SKM-1 treated with dmso at 0.1 percent for 144 hours (cell line): ENCODE measurements around the gene KANK2.

Experiments
- DNase-seq: peaks from one replicate; lab custom pipeline; 2025; ENCODE audit not compliant: unreplicated experiment; lab: John Stamatoyannopoulos, UW

KANK2 gene

DNA sequence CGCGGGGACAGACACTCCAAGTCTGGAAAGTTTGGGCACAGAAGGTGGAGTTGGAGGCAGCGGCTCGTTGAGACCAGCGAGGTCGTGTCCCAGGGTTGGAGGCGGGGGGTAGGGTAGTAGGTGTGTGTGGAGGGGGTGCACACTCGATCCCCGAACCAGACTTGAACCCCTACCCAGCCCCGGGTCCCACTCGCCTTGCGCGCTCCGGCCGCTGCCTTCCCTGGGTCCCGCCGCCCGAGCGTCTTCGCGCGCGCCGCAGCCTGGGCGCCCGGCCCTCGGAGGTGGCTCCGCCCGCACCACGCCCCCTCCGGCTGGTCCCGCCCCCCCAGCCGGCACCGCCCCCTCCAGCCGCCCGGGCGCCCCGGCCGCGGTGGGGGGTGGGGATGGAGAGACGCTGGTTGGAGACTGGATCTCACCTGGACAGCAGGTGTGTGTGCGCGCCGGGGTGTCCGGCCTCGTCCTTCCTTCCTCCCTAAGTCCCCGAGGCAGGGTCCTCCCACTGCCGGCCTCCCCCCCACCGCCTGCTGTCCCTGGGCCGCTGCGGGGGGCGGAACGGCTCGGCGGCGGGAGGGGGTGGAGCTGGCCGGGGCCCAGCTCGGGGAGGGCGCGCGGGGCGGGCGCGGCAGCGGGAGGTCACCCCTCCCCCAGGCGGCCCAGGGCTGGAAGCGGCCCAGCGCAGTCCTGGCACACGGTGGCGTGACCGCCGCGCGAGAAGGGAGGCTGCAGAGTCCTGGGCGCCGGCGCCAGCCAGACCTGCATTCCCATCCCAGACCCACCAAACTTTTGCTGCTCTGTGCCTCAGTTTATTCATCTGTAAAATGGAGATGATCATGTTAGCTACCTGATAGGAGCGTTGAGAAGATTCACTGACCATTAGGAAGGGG, at the start of gene KANK2:
Gene KANK2, minus strand, starts transcription at position 255 of the 884 bp plus-strand sequence. CDS start 3,034 bp downstream, outside the sequence.
- peak; percentile 68 for DNase-seq

- no peak for DNase-seq
These were observed 49.6 kb upstream of the KANK2 start for GRCh38 chr19:11246941-11247340.

GRCh38 chr19:11244846-11245589, 47.7 kb upstream of the KANK2 start:
- DNase-seq = no peak

GRCh38 chr19:11243798-11244169, 46.4 kb upstream of the KANK2 start:
- no peak for DNase-seq

DNA sequence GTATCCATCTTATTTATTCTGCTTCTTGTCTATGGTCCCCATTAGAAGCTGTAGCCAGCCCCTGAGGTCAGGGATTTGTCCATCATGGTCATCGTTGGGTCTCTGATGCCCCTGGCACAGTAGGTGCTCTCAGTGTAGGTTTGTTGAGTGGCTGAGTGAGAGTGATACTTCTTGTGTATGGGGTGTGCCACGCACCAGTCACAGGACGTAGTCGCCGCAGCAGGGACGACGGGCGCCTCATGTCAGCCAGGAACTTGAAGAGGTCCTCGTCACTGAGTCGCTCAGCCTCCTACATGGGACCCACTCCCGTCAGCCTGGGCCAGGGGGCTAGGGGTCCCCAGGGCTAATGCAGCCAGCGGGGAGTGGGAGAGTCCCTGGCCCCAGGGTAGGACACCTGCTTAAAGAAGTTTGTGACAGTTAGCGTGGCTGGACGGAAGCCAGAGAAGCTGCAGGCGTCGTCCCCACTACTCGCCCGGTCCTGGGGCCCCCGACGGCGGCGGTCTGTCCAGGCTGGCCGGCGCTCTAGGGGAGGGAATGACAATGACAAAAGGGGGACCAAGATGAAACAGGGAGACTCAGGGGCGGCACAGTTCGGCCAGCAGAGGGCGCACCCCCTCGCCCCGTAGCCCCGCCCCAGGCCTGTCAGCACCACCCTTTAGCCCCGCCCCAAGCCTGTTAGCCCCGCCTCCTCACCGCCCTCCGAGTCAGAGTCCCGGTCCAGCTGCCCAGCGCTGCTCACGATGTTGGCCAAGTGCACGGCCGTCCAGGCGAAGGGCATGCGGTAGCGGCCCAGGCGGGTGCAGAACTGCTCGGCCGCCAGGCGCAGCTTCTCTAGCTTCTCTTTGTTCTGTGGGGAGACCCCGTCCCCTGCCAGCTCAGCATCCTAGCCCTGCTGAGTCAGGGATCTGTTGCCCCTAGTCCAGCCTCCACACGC, 45.8 kb upstream of the KANK2 start:
- peak; percentile 41 for DNase-seq

DNA sequence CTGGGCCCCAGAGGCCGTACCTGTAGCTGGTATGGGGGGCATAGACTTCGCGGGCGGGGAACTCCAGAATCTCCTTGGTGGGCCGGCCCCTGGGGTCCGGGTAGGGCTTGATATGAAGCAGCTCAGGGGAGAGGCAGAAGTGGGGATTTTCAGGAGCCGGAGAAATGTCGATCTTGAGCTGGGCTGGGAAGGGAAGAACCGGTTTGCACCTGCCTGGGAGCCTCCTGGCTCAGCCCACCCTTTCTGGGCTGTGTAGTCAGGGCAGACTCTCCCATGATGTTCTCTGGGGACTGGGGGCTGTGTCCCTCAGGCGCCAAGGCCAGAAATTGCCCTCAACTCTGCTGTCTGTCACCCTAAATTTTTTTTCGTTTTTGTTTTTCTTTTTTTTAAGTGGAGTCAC, 44.7 kb upstream of the KANK2 start:
- DNase-seq = no peak

DNA sequence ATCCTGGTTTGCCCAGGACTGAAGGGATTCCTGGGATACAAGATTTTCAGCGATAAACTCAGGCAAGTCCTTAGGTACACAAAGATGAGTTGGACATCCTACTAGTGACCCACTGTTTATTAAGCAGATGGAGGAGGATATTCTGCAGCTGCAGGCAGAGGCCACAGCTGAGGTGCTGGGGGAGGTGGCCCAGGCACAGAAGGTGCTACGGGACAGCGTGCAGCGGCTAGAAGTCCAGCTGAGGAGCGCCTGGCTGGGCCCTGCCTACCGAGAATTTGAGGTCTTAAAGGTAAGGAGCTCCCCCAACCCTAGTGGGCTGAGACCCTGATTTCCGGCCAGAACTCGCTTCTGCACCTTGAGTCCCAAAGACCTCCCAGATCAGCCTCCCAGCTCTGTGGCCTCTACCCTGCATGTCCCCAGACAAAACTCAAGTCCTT, 42.7 kb upstream of the KANK2 start:
- no peak for DNase-seq

DNA sequence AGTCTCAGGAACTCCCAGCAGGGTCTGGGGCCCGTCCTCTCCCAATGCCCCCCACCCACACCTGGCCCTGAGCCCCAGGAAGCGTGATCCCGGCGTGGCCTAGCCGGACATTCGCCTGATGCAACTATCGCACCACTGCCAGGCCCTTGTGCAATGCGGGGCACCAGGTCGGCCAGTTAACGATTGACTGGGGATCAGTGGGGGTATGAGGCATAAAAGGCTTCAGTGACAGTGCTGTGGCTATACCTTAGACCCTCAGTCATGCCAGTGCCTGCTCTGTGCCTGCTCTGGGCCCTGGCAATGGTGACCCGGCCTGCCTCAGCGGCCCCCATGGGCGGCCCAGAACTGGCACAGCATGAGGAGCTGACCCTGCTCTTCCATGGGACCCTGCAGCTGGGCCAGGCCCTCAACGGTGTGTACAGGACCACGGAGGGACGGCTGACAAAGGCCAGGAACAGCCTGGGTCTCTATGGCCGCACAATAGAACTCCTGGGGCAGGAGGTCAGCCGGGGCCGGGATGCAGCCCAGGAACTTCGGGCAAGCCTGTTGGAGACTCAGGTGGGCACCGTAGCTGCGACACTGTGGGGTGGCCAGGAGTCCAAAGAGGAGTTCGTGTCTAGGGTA, 42.1 kb upstream of the KANK2 start, which contains the start of gene ANGPTL8:
Gene ANGPTL8, plus strand, starts transcription at position 243 of the 624 bp plus-strand sequence. Its CDS starts 19 bp downstream, at position 262.
- DNase-seq = no peak

DNA sequence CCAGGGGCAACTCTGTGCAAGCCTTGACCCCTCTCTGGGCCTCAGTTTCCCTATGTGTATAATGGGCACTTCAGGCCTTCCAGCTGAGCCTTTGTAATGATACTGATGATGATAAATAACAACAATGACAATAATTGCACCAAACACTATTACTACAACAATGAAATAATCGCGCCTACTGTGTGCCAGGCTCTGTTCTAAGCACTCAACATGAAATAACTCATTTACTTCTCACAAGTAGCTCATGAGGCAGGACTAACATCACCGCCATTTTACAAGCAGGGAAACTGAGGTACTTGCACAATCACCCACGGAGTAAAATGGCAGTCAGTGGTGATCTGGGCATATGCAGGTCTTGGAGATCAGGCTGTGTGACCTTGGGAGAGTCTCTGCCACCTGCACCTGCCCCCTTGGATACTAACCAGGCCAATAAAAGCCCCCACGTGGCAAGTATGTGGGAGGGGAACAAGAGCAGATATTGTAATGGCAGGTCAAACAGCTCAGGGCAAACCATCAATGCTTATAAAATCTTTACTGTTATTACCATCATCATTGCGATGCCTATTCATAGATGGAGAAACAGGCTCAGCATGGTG, 41.5 kb upstream of the KANK2 start:
- DNase-seq = no peak

DNA sequence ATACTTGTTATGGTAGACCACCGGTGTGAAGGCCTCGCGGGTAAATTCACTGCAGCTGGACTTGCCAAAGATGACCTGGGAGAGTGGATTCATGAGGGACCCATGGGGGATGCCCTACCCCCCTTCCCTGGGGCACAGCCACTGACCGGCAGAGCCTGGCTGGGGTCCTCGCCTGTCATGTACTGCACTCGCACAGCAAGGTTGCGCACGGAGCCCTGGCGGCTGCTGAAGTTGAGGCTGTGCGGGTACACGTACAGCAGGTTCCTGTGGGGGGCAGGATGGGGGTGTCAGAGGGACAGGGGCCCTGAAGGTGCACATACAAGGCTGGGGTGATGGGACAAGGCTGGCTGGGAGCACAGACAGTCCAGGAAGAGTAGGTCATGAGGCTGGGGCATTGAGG, 40.7 kb upstream of the KANK2 start:
- no peak for DNase-seq

DNA sequence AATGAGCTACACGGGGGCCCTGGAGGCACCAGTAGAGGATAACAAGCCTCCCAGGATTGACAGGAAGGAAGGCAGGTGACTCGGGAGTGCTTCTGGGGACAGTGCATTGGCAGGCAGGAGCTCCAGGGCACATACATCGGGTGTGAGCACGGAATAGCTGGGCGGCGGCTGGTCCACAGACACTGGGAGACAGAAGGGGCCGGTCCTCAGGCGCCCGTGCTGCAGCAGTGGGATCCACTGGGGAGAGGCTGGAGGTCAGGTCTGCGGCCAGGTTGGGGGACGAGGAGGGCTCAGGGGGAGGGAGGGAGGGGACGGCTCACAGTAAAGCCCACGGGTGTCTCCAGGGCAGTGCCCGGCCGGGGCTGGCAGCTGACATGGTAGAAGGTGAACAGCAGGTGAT, 40.0 kb upstream of the KANK2 start:
- DNase-seq = no peak

DNA sequence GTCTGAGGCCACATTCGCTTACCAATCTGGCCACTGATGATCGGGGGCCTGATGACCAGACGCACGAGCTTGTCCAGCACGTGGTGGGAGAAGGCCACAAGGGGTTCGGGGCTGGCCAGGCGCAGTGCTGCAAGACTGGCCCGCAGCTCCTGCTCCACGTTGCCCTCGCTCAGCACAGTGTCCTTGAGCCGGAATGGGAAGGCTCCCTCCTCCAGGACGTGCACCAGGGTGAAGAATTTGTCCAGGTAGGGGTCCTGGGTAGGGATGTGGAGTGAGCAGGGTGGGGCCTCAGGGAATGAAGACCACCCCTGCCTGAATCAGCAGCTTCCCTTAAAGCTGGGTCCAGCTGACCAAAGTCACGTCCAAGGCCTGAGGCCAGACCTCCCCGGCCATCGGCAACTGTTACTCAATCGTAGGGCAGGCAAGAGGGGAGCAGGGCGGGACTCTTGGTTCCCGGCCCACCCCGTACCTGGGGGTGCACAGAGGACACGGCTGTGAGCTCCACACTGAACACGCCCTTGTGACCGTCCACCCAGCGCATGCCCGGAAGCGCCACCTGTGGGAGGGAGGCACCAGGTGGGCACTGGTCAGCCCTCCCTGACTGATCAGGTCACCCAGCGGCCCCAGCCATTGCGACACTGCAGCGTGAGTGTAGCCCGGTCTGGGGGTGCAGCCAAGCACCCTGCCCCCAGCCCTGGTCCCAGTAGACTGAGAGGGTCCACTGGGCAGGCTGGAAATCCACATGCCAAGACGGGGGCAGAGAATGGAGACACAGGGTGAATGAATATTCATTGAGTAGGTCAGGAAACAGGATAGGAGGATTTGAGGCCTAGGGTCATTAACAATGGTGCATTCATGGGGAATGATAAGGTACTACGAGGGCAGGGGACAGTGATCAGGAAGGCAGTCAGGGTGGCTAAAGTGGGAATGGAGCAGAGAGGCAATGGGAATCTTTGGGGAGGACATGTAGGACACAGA, 39.3 kb upstream of the KANK2 start:
- DNase-seq = no peak

DNA sequence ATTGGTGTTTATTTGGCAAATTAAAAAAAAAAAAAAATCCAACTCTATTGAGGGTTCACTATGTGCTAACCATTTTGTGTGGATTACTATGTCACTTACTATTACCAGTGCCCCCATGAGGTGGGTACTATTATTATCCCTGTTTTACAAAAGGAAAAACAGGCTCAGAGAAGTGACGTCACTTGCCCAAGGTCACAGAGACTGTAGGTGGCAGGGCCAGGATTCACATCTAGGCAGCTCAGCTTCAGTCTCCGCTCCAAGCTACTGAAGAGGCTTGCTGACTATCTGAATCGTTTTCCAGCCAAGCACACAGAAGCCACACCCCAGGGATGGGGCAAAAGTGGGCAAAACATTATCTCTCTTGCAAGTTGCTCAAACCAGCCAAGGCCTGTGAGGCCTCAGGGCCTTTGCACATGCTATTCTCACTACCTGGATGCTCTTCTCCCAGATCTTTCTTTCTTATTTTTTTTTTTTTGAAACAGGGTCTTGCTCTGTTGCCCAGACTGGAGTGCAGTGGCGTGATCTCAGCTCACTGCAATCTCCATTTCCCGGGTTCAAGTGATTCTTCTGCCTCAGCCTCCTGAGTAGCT, 37.2 kb upstream of the KANK2 start:
- DNase-seq = no peak

DNA sequence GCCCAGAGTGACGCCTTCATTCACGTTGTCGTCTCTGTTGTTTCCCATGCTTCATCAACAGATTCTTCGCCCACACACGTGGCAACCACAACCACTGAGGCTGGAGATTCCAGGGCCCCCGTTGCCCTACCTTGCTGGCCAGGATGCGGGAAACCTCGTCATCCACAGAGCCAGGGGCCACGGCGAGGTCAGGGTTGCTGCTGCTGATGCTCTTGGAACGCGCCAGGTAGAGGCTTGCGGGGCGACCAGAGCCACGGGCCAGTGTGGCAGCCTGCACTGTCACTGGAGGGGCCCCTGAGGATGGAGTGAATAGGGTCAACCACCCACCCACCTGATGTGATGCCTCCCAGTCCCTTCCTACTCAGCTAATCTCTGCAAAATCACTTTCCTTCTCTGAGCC, 35.7 kb upstream of the KANK2 start:
- DNase-seq = no peak

- no peak for DNase-seq
These were observed 35.2 kb upstream of the KANK2 start for GRCh38 chr19:11232555-11232954.

GRCh38 chr19:11230621-11231386, 33.5 kb upstream of the KANK2 start:
- DNase-seq = no peak

DNA sequence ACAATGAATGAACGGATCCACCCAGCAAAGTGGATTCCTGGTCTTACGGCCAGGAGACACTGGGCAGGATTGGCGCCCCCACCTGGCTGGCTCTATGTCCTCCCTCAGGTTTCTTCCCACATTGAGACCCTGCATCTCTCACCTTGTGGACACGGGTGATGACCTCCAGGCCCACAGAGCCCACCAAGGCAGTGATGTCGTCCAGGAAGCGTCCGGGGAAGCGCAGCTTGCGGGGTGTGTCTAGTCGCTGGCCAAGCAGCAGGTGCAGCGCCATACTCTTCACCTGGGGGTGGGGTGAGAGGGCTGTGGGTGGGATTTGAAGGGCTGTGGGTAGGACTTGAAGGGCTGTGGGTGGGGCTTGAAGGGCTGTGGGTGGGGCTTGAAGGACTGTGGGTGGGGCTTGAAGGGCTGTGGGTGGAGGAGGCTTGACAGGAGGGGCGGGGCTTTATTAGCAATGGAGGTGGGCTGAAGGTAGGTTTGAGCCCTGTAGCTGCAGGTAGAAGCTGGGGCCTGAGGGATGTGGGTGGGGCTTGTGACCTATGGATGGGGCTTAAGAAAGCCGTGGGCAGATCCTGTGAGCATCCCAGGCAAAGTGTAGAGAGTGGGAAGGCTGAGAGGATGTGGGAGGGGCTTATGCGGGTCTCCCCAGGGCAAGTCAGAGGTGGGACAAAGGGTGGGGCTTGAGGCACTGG, 30.0 kb upstream of the KANK2 start:
- no peak for DNase-seq
